GM23338 (cell line): ENCODE results near the gene FRS2.

Source experiments
- CTCF ChIP-seq, 2 experiments: fragments of 200-600 bp in 1 of 2; sonication (generic) in 1 of 2; conservative IDR thresholded peaks; 2 replicates each; pipeline versions ENCODE4 v1.5.1 to v1.6.1; 2016 to 2017; ENCODE audit warnings: antibody characterized with exemption in 2 of 2, low read depth in 2 of 2, mild to moderate bottlenecking in 2 of 2, moderate library complexity in 1 of 2
- ETS1 ChIP-seq: IDR thresholded peaks from 2 replicates; pipeline ENCODE4 v1.6.1; 2016; ENCODE audit warnings: antibody characterized with exemption
- EZH2 ChIP-seq: fragments of 200-600 bp; sonication (generic); IDR thresholded peaks from one replicate; pipeline ENCODE4 v1.8.0; 2017; ENCODE audit warnings: antibody characterized with exemption, mild to moderate bottlenecking, low read depth; ENCODE audit not compliant: unreplicated experiment
- EZH2phosphoT487 ChIP-seq: fragments of 200-600 bp; sonication (generic); IDR thresholded peaks from one replicate; pipeline ENCODE4 v1.8.1; 2018; ENCODE audit warnings: antibody characterized with exemption; ENCODE audit not compliant: unreplicated experiment
- JUNB ChIP-seq: IDR thresholded peaks from one replicate; pipeline ENCODE4 v1.6.1; 2016; ENCODE audit warnings: antibody characterized with exemption; ENCODE audit not compliant: unreplicated experiment
- NANOG ChIP-seq: IDR thresholded peaks from 2 replicates; pipeline ENCODE4 v1.6.1; 2016; ENCODE audit warnings: antibody characterized with exemption, borderline replicate concordance
- POLR2AphosphoS5 ChIP-seq: IDR thresholded peaks from 2 replicates; pipeline ENCODE4 v1.6.1; 2016; ENCODE audit warnings: antibody characterized with exemption, low read depth
- ZNF114 ChIP-seq: fragments of 250-450 bp; sonication (Bioruptor Pico); IDR thresholded peaks from 2 replicates; pipeline ENCODE4 v1.5.0; 2020; ENCODE audit warnings: mild to moderate bottlenecking, moderate library complexity

GRCh38 chr12:69511469-69512267 lies 41.5 kb downstream of the FRS2 start:
- no peak for TF ChIP-seq CTCF (conservative IDR thresholded peaks at IDR 0.05; ENCODE audit: low read depth in 2 of 2)
- TF ChIP-seq EZH2: no peak
- no peak for TF ChIP-seq ETS1
- TF ChIP-seq JUNB: no peak
- no peak for TF ChIP-seq NANOG
- TF ChIP-seq POLR2AphosphoS5: no peak
- no peak for TF ChIP-seq EZH2phosphoT487
- TF ChIP-seq ZNF114 (CRISPR knock-in tag): no peak
